Activated CD8-positive, alpha-beta memory T cell treated with anti-CD3 and anti-CD28 coated beads for 48 hours (primary cell): ENCODE results near the gene CEL.
"Not testable (repeated sequence)": the region's sequence is repeated elsewhere in the genome, so short reads cannot be mapped to it uniquely, and the experiment has no call there.

Experiments
- DNase-seq, 3 experiments: peaks; one replicate each; pipeline ENCODE4 v3.0.0-alpha.2; 2020; ENCODE audit warnings: low read depth in 2 of 3, low spot score in 2 of 3

Gene CEL

GRCh38 chr9:133061764-133062145, at the start of gene CEL:
Gene CEL (plus strand): TSS chr9:133061981. CDS start chr9:133062003, 22 bp downstream.
- not testable (repeated sequence) for DNase-seq

GRCh38 chr9:133014696-133015095, 47.1 kb upstream of the CEL start:
- no peak for DNase-seq

- peak in 1 of 3 experiments; percentile 15 for DNase-seq
Observed at GRCh38 chr9:133023117-133023890, 38.5 kb upstream of the CEL start.

- no peak for DNase-seq
Observed at GRCh38 chr9:133026426-133026825, 35.4 kb upstream of the CEL start.

- DNase-seq = no peak
Observed at GRCh38 chr9:133027134-133027533, 34.6 kb upstream of the CEL start.

GRCh38 chr9:133028221-133028620, 33.6 kb upstream of the CEL start:
- DNase-seq = no peak

- DNase-seq = no peak
Observed at GRCh38 chr9:133029994-133030316, 31.8 kb upstream of the CEL start.

- DNase-seq = peak; percentile 70 to 80 (median 72)
Observed at GRCh38 chr9:133030317-133031129, 31.3 kb upstream of the CEL start, which contains the start of gene GTF3C5. Gene GTF3C5 (plus strand): TSS chr9:133030997. CDS start chr9:133031012, 15 bp downstream.

GRCh38 chr9:133031130-133031422, 30.7 kb upstream of the CEL start:
- no peak for DNase-seq

GRCh38 chr9:133031496-133031911, 30.3 kb upstream of the CEL start:
- peak in 1 of 3 experiments; percentile 14 for DNase-seq

GRCh38 chr9:133032171-133032570, 29.6 kb upstream of the CEL start:
- no peak for DNase-seq

GRCh38 chr9:133035669-133036068, 26.1 kb upstream of the CEL start:
- DNase-seq = no peak

- DNase-seq = no peak
Observed at GRCh38 chr9:133037775-133038515, 23.8 kb upstream of the CEL start.

GRCh38 chr9:133040892-133041479, 20.8 kb upstream of the CEL start:
- not testable (repeated sequence) for DNase-seq

GRCh38 chr9:133041958-133042357, 19.8 kb upstream of the CEL start:
- no peak for DNase-seq

- no peak for DNase-seq
Observed at GRCh38 chr9:133042676-133043075, 19.1 kb upstream of the CEL start.

- no peak for DNase-seq
Observed at GRCh38 chr9:133043449-133044035, 18.2 kb upstream of the CEL start.

GRCh38 chr9:133044125-133044524, 17.7 kb upstream of the CEL start:
- no peak for DNase-seq

GRCh38 chr9:133044661-133045060, 17.1 kb upstream of the CEL start:
- DNase-seq = no peak

- DNase-seq = no peak
Observed at GRCh38 chr9:133045132-133045531, 16.6 kb upstream of the CEL start.
